Parathyroid adenoma (tissue), 2 donors: ENCODE results near the gene ZDHHC7.

Experiments used
- H2AFZ ChIP-seq: fragments of 300-600 bp; sonication (generic); one replicate; pipeline ENCODE4 v1.7.0; 2017; ENCODE audit warnings: antibody characterized with exemption, mild to moderate bottlenecking
- H3K27ac ChIP-seq: fragments of 300-600 bp; sonication (generic); one replicate; pipeline ENCODE4 v1.7.0; 2017
- H3K27me3 ChIP-seq: fragments of 300-600 bp; sonication (generic); one replicate; pipeline ENCODE4 v1.7.0; 2017; ENCODE audit warnings: low read length; ENCODE audit not compliant: control insufficient read depth, insufficient read depth
- H3K36me3 ChIP-seq: fragments of 300-600 bp; sonication (generic); one replicate; pipeline ENCODE4 v1.7.0; 2017; ENCODE audit warnings: low read length; ENCODE audit not compliant: control insufficient read depth, insufficient read depth
- H3K4me1 ChIP-seq: fragments of 300-600 bp; sonication (generic); one replicate; pipeline ENCODE4 v1.7.0; 2017; ENCODE audit warnings: control low read depth
- H3K4me2 ChIP-seq: fragments of 300-600 bp; sonication (generic); one replicate; pipeline ENCODE4 v1.7.0; 2017; ENCODE audit warnings: low read length
- H3K4me3 ChIP-seq: fragments of 300-600 bp; sonication (generic); one replicate; pipeline ENCODE4 v1.7.0; 2017; ENCODE audit warnings: low read depth, low read length
- H3K79me2 ChIP-seq: fragments of 300-600 bp; sonication (generic); one replicate; pipeline ENCODE4 v1.7.0; 2017; ENCODE audit warnings: control low read depth
- H3K9ac ChIP-seq: fragments of 300-600 bp; sonication (generic); one replicate; pipeline ENCODE4 v1.7.0; 2017; ENCODE audit warnings: mild to moderate bottlenecking
- H3K9me3 ChIP-seq: fragments of 300-600 bp; sonication (generic); one replicate; pipeline ENCODE4 v1.7.0; 2017; ENCODE audit warnings: low read length; ENCODE audit not compliant: control insufficient read depth
- CTCF ChIP-seq: fragments of 300-600 bp; sonication (generic); IDR thresholded peaks from one replicate; pipeline ENCODE4 v1.7.0; 2017; ENCODE audit warnings: antibody characterized with exemption, mild to moderate bottlenecking
- donor health status: primary hyperparathyroidism.

ZDHHC7 gene

DNA sequence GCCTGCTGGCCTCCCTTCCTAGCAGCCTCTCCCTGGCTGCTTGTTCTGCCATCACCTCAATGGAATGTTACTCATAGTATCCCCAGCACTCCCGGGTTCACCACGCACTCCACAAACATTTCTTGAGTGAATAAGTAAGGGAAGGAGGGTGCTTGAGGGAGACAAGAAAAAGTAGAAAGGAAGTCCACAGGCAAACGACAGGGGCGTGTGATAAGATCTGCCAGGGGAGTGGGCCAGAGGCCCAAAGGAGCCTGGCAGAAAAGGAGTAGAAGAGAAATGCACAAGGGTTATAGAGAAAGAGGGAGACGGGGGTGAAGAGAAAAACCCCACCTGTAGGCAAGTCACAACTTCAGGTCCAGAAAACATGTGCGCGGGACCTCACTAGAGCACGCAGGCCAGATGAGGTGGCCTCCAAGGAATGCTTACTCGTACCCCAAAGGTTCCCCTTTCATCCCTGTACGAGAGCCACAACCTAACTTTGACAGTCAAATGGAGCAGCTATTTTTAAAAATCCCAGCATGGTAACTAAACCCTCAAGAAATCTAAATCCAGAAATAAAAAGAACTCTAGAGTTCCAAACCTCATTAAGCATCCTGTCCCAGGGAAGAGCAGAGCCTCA lies 6.6 kb downstream of the ZDHHC7 start:
- Histone ChIP-seq H3K9me3 (no peaks in the 10 kb centered on the region), H3K4me1 (peaks cover 19% of the 10 kb centered on the region), H3K79me2 (peaks cover 51% of the 10 kb centered on the region), H3K27ac (no peak overlapping the region), H3K4me3 (no peak overlapping the region), H3K4me2 (no peak overlapping the region), H3K9ac (no peak overlapping the region), H2AFZ (no peak overlapping the region), H3K36me3 (no peaks in the 10 kb centered on the region), H3K27me3 (no peaks in the 10 kb centered on the region)
- no peak for TF ChIP-seq CTCF

DNA sequence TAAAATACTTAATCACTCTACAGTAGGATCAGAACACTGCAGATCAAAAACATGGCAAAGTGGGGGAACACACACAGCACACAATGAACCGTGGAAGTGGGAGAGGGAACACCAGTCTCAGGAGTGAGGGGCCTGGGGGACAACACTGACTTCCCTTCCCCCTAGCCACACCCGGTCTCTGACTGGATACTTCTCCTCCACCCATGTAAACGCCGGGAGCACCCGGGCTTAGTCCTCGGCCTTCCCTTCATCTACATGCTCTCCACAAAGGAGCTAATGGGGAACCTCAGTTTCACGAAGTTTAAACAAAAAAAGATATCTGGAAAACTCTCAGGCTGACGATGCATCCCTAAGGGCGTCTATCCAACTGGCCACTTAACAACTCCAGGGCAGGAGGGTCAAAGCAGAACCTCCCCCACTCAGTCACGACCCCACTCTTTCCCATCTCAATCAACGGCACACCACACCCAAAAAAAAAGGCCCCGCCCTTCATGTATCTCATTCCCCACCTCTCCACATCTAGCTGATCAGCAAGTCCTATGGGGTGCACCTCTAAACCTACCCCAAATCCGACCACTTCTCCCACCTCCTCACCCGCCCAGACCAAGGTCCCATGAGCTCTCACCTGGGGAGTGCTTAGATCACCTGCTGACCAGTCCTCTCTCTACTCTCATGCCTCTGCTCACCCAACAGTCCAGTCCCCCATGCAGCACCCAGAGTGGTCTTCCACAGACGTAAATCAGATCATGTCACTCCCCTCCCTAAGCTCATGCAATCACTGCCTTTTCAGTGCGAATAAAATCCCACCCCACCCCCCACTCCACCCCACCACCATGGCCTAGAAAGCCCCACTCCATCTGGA lies 7.4 kb downstream of the ZDHHC7 start:
- H3K36me3 ChIP-seq = no peaks in the 10 kb centered on the region
- H3K79me2 ChIP-seq = peaks cover 46% of the 10 kb centered on the region
- H2AFZ ChIP-seq = no peak overlapping the region
- no peak for TF ChIP-seq CTCF
- no peak overlapping the region for H3K27ac ChIP-seq
- no peaks in the 10 kb centered on the region for H3K9me3 ChIP-seq
- H3K4me3 ChIP-seq = no peak overlapping the region
- peak overlapping the region; percentile 41 for H3K4me2 ChIP-seq
- no peak overlapping the region for H3K9ac ChIP-seq
- no peaks in the 10 kb centered on the region for H3K27me3 ChIP-seq
- H3K4me1 ChIP-seq = peaks cover 19% of the 10 kb centered on the region

DNA sequence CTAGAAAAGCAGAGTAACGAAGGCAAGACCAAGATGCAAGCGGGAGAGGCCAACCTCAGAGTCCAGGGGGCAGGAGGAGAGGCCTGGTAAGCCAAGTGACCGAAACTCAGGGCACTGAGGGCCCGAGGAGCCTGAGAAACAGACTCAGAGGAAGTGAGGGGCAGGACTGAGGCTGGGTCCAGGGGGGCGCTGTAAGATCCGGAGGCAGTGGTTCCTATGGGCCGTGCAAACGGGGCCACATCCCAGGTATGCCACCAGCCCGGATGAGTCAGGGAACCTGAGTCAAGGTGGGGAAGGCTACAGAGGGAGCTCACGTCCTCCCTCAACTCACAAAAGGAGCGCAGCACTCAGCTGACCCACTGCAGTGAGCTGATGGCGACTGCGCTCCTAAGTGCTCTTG lies 8.3 kb downstream of the ZDHHC7 start:
- Histone ChIP-seq H2AFZ (no peak overlapping the region), H3K9ac (no peak overlapping the region), H3K36me3 (no peaks in the 10 kb centered on the region)

DNA sequence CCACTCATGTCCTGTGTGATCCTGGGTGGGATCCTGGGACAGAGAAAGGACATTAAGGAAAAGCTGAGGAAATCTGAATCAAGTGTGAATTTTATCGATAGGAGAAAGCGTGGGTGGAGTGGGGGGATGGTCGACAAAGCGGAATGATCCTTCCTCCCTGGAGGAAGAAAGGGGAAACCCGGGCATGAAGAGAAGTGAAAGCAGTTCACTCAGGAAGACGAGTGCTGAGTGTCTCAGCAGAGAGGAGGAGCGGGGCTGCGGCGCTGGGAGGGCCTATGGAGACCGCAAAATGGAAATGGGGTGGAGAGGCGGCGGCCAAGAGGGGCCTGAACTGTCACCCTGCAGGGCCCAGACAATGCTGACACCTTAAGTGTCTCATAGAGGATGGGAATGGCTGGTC lies 8.7 kb downstream of the ZDHHC7 start:
- peaks cover 16% of the 10 kb centered on the region for H3K4me1 ChIP-seq

More for the DNA sequence above, 8.3 kb downstream of the ZDHHC7 start:
- Histone ChIP-seq H3K27me3 (no peaks in the 10 kb centered on the region), H3K4me2 (no peak overlapping the region), H3K27ac (no peak overlapping the region), H3K79me2 (peaks cover 46% of the 10 kb centered on the region), H3K9me3 (no peaks in the 10 kb centered on the region), H3K4me1 (peaks cover 19% of the 10 kb centered on the region), H3K4me3 (no peak overlapping the region)
- no peak for TF ChIP-seq CTCF

More for the DNA sequence above, 8.7 kb downstream of the ZDHHC7 start:
- Histone ChIP-seq H3K27ac (no peak overlapping the region), H3K9ac (no peak overlapping the region), H3K79me2 (peaks cover 42% of the 10 kb centered on the region), H2AFZ (no peak overlapping the region), H3K9me3 (no peaks in the 10 kb centered on the region), H3K4me3 (no peak overlapping the region), H3K4me2 (no peak overlapping the region), H3K36me3 (no peaks in the 10 kb centered on the region), H3K27me3 (no peaks in the 10 kb centered on the region)
- no peak for TF ChIP-seq CTCF
